ENCODE results near the gene RHNO1.
A peak's percentile ranks its signal among the peaks of the same experiment; 100 is the strongest.
"Not testable (repeated sequence)": the region's sequence is repeated elsewhere in the genome, so short reads cannot be mapped to it uniquely, and the experiment has no call there.

The RHNO1 gene

GRCh38 chr12:2853626-2854025 lies 23.4 kb upstream of the RHNO1 start:
- DNase-seq: peak; percentile 67
- Mint-ChIP-seq H3K27me3 (no peaks in the 10 kb centered on the region), H3K4me3 (no peak overlapping the region), H3K4me1 (no peaks in the 10 kb centered on the region), H3K27ac (no peak overlapping the region), H3K9me3 (no peaks in the 10 kb centered on the region), H3K36me3 (peaks cover 14% of the 10 kb centered on the region)
- CTCF ChIA-PET: interaction anchor here (0.9 to 2.6 kb wide), 7 partner anchors 8 to 187 kb away, joined by 3 to 35 read pairs (median 7); no protein-coding TSS in a partner anchor

GRCh38 chr12:2854669-2855453 lies 22.2 kb upstream of the RHNO1 start:
- Mint-ChIP-seq H3K4me3 (no peak overlapping the region), H3K27ac (no peak overlapping the region), H3K9me3 (no peaks in the 10 kb centered on the region), H3K27me3 (no peaks in the 10 kb centered on the region), H3K4me1 (no peaks in the 10 kb centered on the region), H3K36me3 (peaks cover 25% of the 10 kb centered on the region)
- CTCF ChIA-PET: interaction anchor here (0.8 to 2.6 kb wide), 10 partner anchors 9 to 186 kb away, joined by 3 to 35 read pairs (median 5); no protein-coding TSS in a partner anchor
- no peak for DNase-seq

- no peak overlapping the region for H3K27ac Mint-ChIP-seq
- no peak overlapping the region for H3K4me3 Mint-ChIP-seq
- CTCF ChIA-PET: interaction anchor here (1.3 to 2.4 kb wide), 3 partner anchors 83 to 220 kb away, joined by 3 to 35 read pairs (median 4); no protein-coding TSS in a partner anchor
- no peak for DNase-seq
- H3K4me1 Mint-ChIP-seq: no peaks in the 10 kb centered on the region
- peaks cover 31% of the 10 kb centered on the region for H3K36me3 Mint-ChIP-seq
- no peaks in the 10 kb centered on the region for H3K27me3 Mint-ChIP-seq
- H3K9me3 Mint-ChIP-seq: no peaks in the 10 kb centered on the region
These were observed 21.5 kb upstream of the RHNO1 start for GRCh38 chr12:2855546-2855945.

- CTCF ChIA-PET: interaction anchor here (0.9 to 1.6 kb wide), 2 partner anchors 13 to 219 kb away, joined by 3 read pairs; no protein-coding TSS in a partner anchor
- no peak overlapping the region for H3K27ac Mint-ChIP-seq
These were observed 21.0 kb upstream of the RHNO1 start for GRCh38 chr12:2856051-2856450.

DNA sequence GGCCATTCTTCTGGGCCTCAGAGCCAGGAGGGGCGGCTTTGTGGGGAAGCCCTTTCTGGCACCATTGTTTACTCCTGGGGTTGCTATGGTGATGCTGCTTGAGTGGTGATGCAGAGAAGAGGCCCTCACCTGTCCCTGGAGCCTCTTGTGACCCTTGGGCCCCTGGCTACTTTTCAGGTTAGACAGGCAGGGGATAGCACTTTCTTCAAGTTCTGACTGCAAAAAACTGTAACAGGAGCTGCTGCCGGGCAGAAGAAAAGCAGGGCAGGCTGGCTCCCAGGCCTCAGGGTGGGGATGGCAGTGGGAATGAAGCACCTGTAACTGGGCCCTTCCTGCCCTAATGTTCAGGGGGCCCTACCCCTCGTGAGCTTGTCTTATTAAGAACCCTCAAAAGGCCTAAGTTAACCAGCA lies 20.0 kb upstream of the RHNO1 start, which contains the start of gene TEX52:
TEX52 (minus strand) TSS at position 19 of the 411 bp plus-strand sequence; CDS start at position 6, 13 bp downstream.
- no peaks in the 10 kb centered on the region for H3K27me3 Mint-ChIP-seq
- no peak within 1 kb of the TSS for H3K27ac Mint-ChIP-seq
- H3K36me3 Mint-ChIP-seq: peaks cover 38% of the 10 kb centered on the region
- H3K4me3 Mint-ChIP-seq: no peak within 1 kb of the TSS
- no peak for DNase-seq
- no peaks in the 10 kb centered on the region for H3K9me3 Mint-ChIP-seq
- H3K4me1 Mint-ChIP-seq: no peaks in the 10 kb centered on the region
- CTCF ChIA-PET: interaction anchor here (0.9 to 1.6 kb wide), 2 partner anchors 14 to 218 kb away, joined by 3 read pairs; no protein-coding TSS in a partner anchor

More at GRCh38 chr12:2856051-2856450, 21.0 kb upstream of the RHNO1 start:
- no peaks in the 10 kb centered on the region for H3K9me3 Mint-ChIP-seq
- no peaks in the 10 kb centered on the region for H3K4me1 Mint-ChIP-seq
- H3K27me3 Mint-ChIP-seq: no peaks in the 10 kb centered on the region
- no peak for DNase-seq
- H3K36me3 Mint-ChIP-seq: peaks cover 31% of the 10 kb centered on the region
- H3K4me3 Mint-ChIP-seq: no peak overlapping the region

GRCh38 chr12:2857576-2857975 lies 19.4 kb upstream of the RHNO1 start:
- no peaks in the 10 kb centered on the region for H3K9me3 Mint-ChIP-seq
- CTCF ChIA-PET: no interaction called here

GRCh38 chr12:2858334-2858733 lies 18.7 kb upstream of the RHNO1 start:
- no peaks in the 10 kb centered on the region for H3K27me3 Mint-ChIP-seq
- H3K4me1 Mint-ChIP-seq: no peaks in the 10 kb centered on the region
- CTCF ChIA-PET: interaction anchor here (0.6 kb wide), 1 partner anchor 9 kb away, joined by 3 read pairs; no protein-coding TSS in a partner anchor
- H3K36me3 Mint-ChIP-seq: peaks cover 47% of the 10 kb centered on the region
- no peaks in the 10 kb centered on the region for H3K9me3 Mint-ChIP-seq
- no peak overlapping the region for H3K27ac Mint-ChIP-seq
- DNase-seq: no peak
- no peak overlapping the region for H3K4me3 Mint-ChIP-seq

More at GRCh38 chr12:2857576-2857975, 19.4 kb upstream of the RHNO1 start:
- no peaks in the 10 kb centered on the region for H3K27me3 Mint-ChIP-seq
- no peak overlapping the region for H3K4me3 Mint-ChIP-seq
- H3K27ac Mint-ChIP-seq: no peak overlapping the region
- no peaks in the 10 kb centered on the region for H3K4me1 Mint-ChIP-seq
- peaks cover 40% of the 10 kb centered on the region for H3K36me3 Mint-ChIP-seq
- DNase-seq: no peak

GRCh38 chr12:2858944-2859421 lies 18.0 kb upstream of the RHNO1 start:
- H3K27me3 Mint-ChIP-seq: no peaks in the 10 kb centered on the region
- no peak overlapping the region for H3K27ac Mint-ChIP-seq

GRCh38 chr12:2860170-2860569 lies 16.9 kb upstream of the RHNO1 start:
- CTCF ChIA-PET: interaction anchor here (0.6 to 1.9 kb wide), 2 partner anchors 10 to 85 kb away, joined by 3 to 4 read pairs; no protein-coding TSS in a partner anchor
- Mint-ChIP-seq H3K4me1 (no peaks in the 10 kb centered on the region), H3K27ac (no peak overlapping the region)

More at GRCh38 chr12:2858944-2859421, 18.0 kb upstream of the RHNO1 start:
- Mint-ChIP-seq H3K9me3 (no peaks in the 10 kb centered on the region), H3K36me3 (peaks cover 49% of the 10 kb centered on the region), H3K4me3 (no peak overlapping the region), H3K4me1 (no peaks in the 10 kb centered on the region)
- CTCF ChIA-PET: interaction anchor here (1.9 kb wide), 1 partner anchor 86 kb away, joined by 4 read pairs; no protein-coding TSS in a partner anchor
- DNase-seq: no peak

GRCh38 chr12:2862876-2863275 lies 14.1 kb upstream of the RHNO1 start:
- Mint-ChIP-seq H3K4me1 (no peaks in the 10 kb centered on the region), H3K36me3 (peaks cover 67% of the 10 kb centered on the region), H3K9me3 (no peaks in the 10 kb centered on the region), H3K27me3 (no peaks in the 10 kb centered on the region), H3K4me3 (no peak overlapping the region), H3K27ac (no peak overlapping the region)
- CTCF ChIA-PET: no interaction called here
- no peak for DNase-seq

More at GRCh38 chr12:2860170-2860569, 16.9 kb upstream of the RHNO1 start:
- no peaks in the 10 kb centered on the region for H3K9me3 Mint-ChIP-seq
- H3K27me3 Mint-ChIP-seq: no peaks in the 10 kb centered on the region
- H3K36me3 Mint-ChIP-seq: peaks cover 58% of the 10 kb centered on the region
- H3K4me3 Mint-ChIP-seq: no peak overlapping the region
- DNase-seq: no peak

DNA sequence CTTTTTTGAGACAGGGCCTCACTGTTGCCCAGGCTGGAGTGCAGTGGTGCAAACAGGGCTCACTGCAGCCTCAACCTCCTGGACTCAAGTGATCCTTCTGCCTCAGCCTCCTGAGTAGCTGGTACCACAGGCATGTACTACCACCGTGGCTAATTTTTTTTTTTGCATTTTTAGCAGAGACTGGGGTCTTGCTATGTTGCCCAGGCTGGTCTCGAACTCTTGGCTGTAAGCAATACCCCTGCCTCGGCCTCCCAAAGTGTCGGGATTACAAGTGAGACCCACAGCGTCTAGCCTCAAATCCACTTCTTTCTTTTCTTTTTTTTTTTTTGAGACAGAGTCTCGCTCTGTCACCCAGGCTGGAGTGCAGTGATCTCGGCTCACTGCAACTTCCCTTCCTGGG lies 13.6 kb upstream of the RHNO1 start:
- H3K36me3 Mint-ChIP-seq: peaks cover 67% of the 10 kb centered on the region
- CTCF ChIA-PET: interaction anchor here (1.0 to 1.1 kb wide), 2 partner anchors 9 to 18 kb away, joined by 3 to 6 read pairs; no protein-coding TSS in a partner anchor
- H3K4me1 Mint-ChIP-seq, H3K9me3 Mint-ChIP-seq, H3K27me3 Mint-ChIP-seq, H3K4me3 Mint-ChIP-seq, H3K27ac Mint-ChIP-seq, DNase-seq: not testable (repeated sequence)

DNA sequence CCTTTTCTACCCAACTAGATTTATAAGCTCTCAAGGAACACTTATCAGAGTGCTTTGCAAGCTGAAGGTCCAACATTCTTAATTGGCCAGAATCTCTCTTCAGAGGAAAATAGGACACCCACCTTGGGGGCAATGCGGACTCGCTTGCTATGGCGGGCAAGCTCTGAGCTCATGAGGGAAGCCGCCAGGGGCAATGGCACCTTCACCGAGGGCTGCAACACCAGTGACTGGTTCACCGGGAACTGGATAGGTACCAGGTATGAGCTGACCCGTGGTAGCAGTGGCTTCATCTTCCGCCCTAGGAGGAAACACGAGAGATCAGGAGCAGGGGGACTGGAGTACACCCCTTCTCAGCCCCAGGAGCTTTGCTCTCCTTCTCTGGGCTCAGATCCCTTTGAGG lies 12.8 kb upstream of the RHNO1 start:
- no peak for DNase-seq
- CTCF ChIA-PET: interaction anchor here (0.8 to 1.1 kb wide), 3 partner anchors 10 to 19 kb away, joined by 3 to 6 read pairs (median 3); no protein-coding TSS in a partner anchor
- Mint-ChIP-seq H3K4me1 (peaks cover 2% of the 10 kb centered on the region), H3K27me3 (no peaks in the 10 kb centered on the region), H3K9me3 (no peaks in the 10 kb centered on the region), H3K4me3 (no peak overlapping the region), H3K27ac (peak overlapping the region; percentile 35), H3K36me3 (peaks cover 70% of the 10 kb centered on the region)

GRCh38 chr12:2868986-2869632 lies 7.9 kb upstream of the RHNO1 start:
- H3K9me3 Mint-ChIP-seq, H3K4me3 Mint-ChIP-seq, DNase-seq, H3K27me3 Mint-ChIP-seq, H3K27ac Mint-ChIP-seq: not testable (repeated sequence)
- Mint-ChIP-seq H3K4me1 (peaks cover 15% of the 10 kb centered on the region), H3K36me3 (peaks cover 53% of the 10 kb centered on the region)
- CTCF ChIA-PET: interaction anchor here (0.8 kb wide), 1 partner anchor 76 kb away, joined by 3 read pairs; no protein-coding TSS in a partner anchor

All from activated naive CD4-positive, alpha-beta T cell treated with anti-CD3 and anti-CD28 coated beads, Interleukin-2, amount 10 ng/mL, durations not matched to agents 7 days and 5 days (primary cell).